Measurements from ENCODE around the gene OR5K4.

GRCh38 chr3:98371186-98371585 lies 17.5 kb downstream of the OR5K4 start:
- TF ChIP-seq POLR2A (IDR thresholded peaks at IDR 0.05; ENCODE audit: low read depth, low read length): no peak
- TF ChIP-seq POLR2AphosphoS5 (IDR thresholded peaks at IDR 0.05; ENCODE audit: low read depth, low read length): no peak
